Heart right ventricle (tissue), 16 donors: ENCODE measurements around the gene FAM171A1. TPM values are rescaled to one million over a fixed set of nuclear protein-coding genes. Genes with fewer than 3 reads are reported as not detected.

Experiments
- ATAC-seq, 8 donors: fragments of 200-7000 bp; cut with Tn5 transposase; one replicate each; pipeline ENCODE4 v1.9.1; 2020; ENCODE audit warnings: mild to moderate bottlenecking in 8 of 8, moderate library complexity in 8 of 8, moderate number of reproducible peaks in 1 of 8
- DNase-seq, 2 donors: peaks; one replicate each; pipeline ENCODE4 v3.0.0-alpha.2; 2020
- H3K27ac ChIP-seq, 10 donors: fragments of 200-600 bp; sonication (generic) in 2 of 10; one replicate each; pipeline versions ENCODE4 v1.5.0 to v1.8.0; 2020 to 2022; ENCODE audit warnings: mild to moderate bottlenecking in 3 of 10
- H3K27me3 ChIP-seq, 7 donors: fragments of 200-600 bp; one replicate each; pipeline ENCODE4 v1.8.0; 2021 to 2022; ENCODE audit warnings: mild to moderate bottlenecking in 2 of 7
- H3K36me3 ChIP-seq, 9 donors: fragments of 200-600 bp; sonication (generic) in 1 of 9; one replicate each; pipeline versions ENCODE4 v1.5.0 to v1.8.0; 2020 to 2022; ENCODE audit warnings: mild to moderate bottlenecking in 2 of 9
- H3K4me1 ChIP-seq, 9 donors: fragments of 200-600 bp; sonication (generic) in 1 of 9; one replicate each; pipeline versions ENCODE4 v1.5.0 to v1.8.0; 2020 to 2022; ENCODE audit warnings: mild to moderate bottlenecking in 4 of 9
- H3K4me3 ChIP-seq, 10 donors: fragments of 200-600 bp; sonication (generic) in 2 of 10; one replicate each; pipeline versions ENCODE4 v1.5.0 to v1.8.0; 2020 to 2022; ENCODE audit warnings: mild to moderate bottlenecking in 7 of 10, moderate library complexity in 2 of 10
- H3K9me3 ChIP-seq, 11 donors: fragments of 200-600 bp in 10 of 11; sonication (generic) in 2 of 11; one replicate each; pipeline versions ENCODE4 v1.5.0 to v1.8.0; 2013 to 2022; ENCODE audit warnings: mild to moderate bottlenecking in 2 of 11, control low read depth in 1 of 11, moderate library complexity in 1 of 11
- WGBS, 2 donors: extraction: QIAGEN DNeasy Blood & Tissue Kit; methylation state at CpG; one replicate each; pipeline ENCODE4 v1.1.7; 2013; ENCODE audit warnings: inconsistent platforms in 1 of 2; 5-methylcytosine and 5-hydroxymethylcytosine counted together
- intact Hi-C, 10 donors: fragments of 100-400 bp; cut with DNase I; formaldehyde crosslinking; loops; one replicate each; pipeline versions ENCODE4 v1.11.1 to v1.14.2; 2022
- polyA plus RNA-seq, 2 donors: library from polyadenylated mRNA; stranded (reverse); fragments of 200-250 nt; gene quantifications; one replicate each; pipeline ENCODE4 v1.2.3, GENCODE V29; 2013
- total RNA-seq, 10 donors: library from RNA; stranded (reverse); fragmentation: NEBNext Ultra II Directional in 3 of 10; extraction: Animal tissue kit (Norgen Biotek cat#: 25700) in 3 of 10; gene quantifications; one replicate each; pipeline versions ENCODE4 v1.2.1 to v1.2.4, GENCODE V29; 2021 to 2023
- TF ChIP-seq, protein P1 (sequence below), 9 donors: fragments of 200-600 bp; sonication (generic) in 2 of 9; IDR thresholded peaks; one replicate each; pipeline versions ENCODE4 v1.5.0 to v1.8.0; 2021 to 2022; ENCODE audit warnings: antibody characterized with exemption in 9 of 9, mild to moderate bottlenecking in 5 of 9, moderate library complexity in 1 of 9
- donor health status: Arrhythmogenic right ventricular cardiomyopathy.
- donor health status: ischemic (EF 13 %, LVEDD 7.1; RV severe dilation, severe dysfunction).
- donor health status: healthy with polysubstance abuse.
- donor health status: DM: no; HTN: yes; CAD: no.
- donor health status: DM: no; HTN: no; CAD: no.
- donor health status: ischemic (EF 25% LVEDD 6.9; RV normal size, moderate dysfunction).
- donor health status: ischemic (EF 25% LVEDD 5.7; RV mildly dilated, moderate dysfunction).
- donor health status: healthy.
- donor health status: DM: yes; HTN: yes; CAD: no.
- donor health status: Ischemic cardiomyopathy.
- donor health status: ischemic (EF 35%, LVEDD 5.7; RV mildly dilated, moderate dysfunction).
- donor health status: nonischemic (EF 11% LVEDD 7.7; RV severe dilation, severe dysfunction).
- donor health status: DM: yes; HTN: yes; CAD: no.
- donor health status: PGD.
- donor health status: ischemic (EF 29% LVEDD 5.4; RV normal size, mild dysfunction).
- donor health status: nonischemic (EF 23%, LVEDD 6.1; RV moderate dilation, normal function).

FAM171A1 gene
- total and polyA plus RNA-seq, 12 donors, result 3.5 to 10.5 (median 6.8) TPM

GRCh38 chr10:15290671-15291070, 80.4 kb downstream of the FAM171A1 start:
- no peak overlapping the region for H3K4me3 ChIP-seq
- DNase-seq (no peak), ATAC-seq (no peak)
- no peaks in the 10 kb centered on the region for H3K27me3 ChIP-seq
- H3K4me1 ChIP-seq, result peaks cover 0 to 21% (median 13%) of the 10 kb centered on the region in 9 donors
- WGBS, 2 donors, result 79 to 91% methylated on average over 7 of the region's 7 CpGs
- TF ChIP-seq, protein P1, sequence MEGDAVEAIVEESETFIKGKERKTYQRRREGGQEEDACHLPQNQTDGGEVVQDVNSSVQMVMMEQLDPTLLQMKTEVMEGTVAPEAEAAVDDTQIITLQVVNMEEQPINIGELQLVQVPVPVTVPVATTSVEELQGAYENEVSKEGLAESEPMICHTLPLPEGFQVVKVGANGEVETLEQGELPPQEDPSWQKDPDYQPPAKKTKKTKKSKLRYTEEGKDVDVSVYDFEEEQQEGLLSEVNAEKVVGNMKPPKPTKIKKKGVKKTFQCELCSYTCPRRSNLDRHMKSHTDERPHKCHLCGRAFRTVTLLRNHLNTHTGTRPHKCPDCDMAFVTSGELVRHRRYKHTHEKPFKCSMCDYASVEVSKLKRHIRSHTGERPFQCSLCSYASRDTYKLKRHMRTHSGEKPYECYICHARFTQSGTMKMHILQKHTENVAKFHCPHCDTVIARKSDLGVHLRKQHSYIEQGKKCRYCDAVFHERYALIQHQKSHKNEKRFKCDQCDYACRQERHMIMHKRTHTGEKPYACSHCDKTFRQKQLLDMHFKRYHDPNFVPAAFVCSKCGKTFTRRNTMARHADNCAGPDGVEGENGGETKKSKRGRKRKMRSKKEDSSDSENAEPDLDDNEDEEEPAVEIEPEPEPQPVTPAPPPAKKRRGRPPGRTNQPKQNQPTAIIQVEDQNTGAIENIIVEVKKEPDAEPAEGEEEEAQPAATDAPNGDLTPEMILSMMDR (IDR thresholded peaks at IDR 0.05), result no peak
- no peak overlapping the region for H3K27ac ChIP-seq
- no peaks in the 10 kb centered on the region for H3K36me3 ChIP-seq
- intact Hi-C loops, result no loop called here
- H3K9me3 ChIP-seq, result no peaks in the 10 kb centered on the region

DNA sequence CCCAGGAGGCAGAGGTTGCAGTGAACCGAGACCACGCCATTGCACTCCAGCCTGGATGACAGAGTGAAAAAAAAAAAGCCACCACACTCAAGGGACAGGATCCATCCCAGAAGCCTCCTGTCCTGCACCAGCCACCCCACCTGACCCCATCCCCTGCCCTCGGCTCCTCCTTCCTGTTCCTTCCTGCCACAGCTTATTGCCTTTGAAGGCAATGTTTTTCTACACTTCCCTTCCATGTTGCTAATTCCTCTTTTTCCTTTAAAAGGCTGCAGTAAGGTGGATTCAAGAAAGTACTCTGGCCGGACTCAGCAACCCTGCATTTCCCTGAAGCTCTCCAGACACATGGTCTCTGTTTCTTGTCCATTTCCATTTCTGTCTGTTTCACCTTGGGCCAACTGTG, 80.9 kb downstream of the FAM171A1 start:
- 82 to 86% methylated on average over 4 of the region's 4 CpGs for WGBS, 2 donors
- H3K27ac ChIP-seq, result no peak overlapping the region

DNA sequence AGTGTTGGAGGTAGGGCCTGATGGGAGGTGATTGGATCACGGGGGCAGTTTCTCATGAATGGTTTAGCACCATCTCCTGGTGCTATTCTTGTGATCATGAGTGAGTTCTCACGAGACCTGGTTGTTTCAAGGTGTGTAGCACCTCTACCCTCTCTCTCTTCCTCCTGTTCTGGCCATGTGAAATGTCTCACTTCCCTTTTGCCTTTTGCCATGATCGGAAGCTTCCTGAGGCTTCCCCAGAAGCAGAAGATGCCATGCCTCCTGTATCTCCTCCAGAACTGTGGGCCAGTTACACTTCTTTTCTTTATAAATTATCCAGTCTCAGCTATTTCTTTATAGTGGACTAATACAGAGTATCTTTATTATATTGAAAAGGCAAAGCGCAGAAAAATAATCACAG, 90.1 kb downstream of the FAM171A1 start:
- no peaks in the 10 kb centered on the region for H3K27me3 ChIP-seq
- DNase-seq (no peak), ATAC-seq (no peak)
- intact Hi-C loops, result no loop called here
- H3K27ac ChIP-seq, result peak overlapping the region in 4 of 10 donors; percentile 18 to 51 (median 20)
- no peak overlapping the region for H3K4me3 ChIP-seq
- H3K36me3 ChIP-seq, result peaks cover 0 to 30% (median 0%) of the 10 kb centered on the region in 9 donors
- peaks cover 0 to 14% (median 0%) of the 10 kb centered on the region in 9 donors for H3K4me1 ChIP-seq
- TF ChIP-seq, protein P1 (IDR thresholded peaks at IDR 0.05), result no peak
- no peaks in the 10 kb centered on the region for H3K9me3 ChIP-seq
- WGBS, 2 donors, result 64 to 68% methylated on average over 4 of the region's 4 CpGs

More for the DNA sequence above, 80.9 kb downstream of the FAM171A1 start:
- Histone ChIP-seq H3K36me3 (no peaks in the 10 kb centered on the region), H3K27me3 (no peaks in the 10 kb centered on the region), H3K9me3 (no peaks in the 10 kb centered on the region), H3K4me1 (peaks cover 0 to 16% (median 8%) of the 10 kb centered on the region in 9 donors), H3K4me3 (no peak overlapping the region)
- intact Hi-C loops, result no loop called here
- no peak for DNase-seq
- ATAC-seq, result no peak
- TF ChIP-seq, protein P1 (IDR thresholded peaks at IDR 0.05), result no peak

DNA sequence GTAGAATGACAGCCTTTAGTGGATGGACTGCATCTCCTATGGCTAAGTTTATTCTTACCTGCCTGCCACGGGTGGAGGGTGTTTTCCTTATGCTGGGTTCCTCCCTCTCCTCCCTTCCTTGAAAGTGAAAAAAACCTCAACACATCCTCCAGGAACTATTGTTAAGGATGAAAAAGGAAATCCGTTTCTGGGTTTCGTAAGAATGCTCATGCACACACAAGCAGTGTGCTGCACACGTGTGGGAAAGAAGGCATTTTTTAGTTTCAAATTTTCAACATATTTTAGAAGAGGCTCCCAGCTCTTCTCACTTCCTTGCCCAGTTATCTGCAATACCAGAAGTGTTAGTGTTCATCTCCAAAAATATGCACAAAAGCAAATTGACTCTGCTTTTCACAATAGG, 90.6 kb downstream of the FAM171A1 start:
- DNase-seq (no peak), ATAC-seq (peak in 4 of 8 donors; percentile 39 to 55 (median 48))
- H3K36me3 ChIP-seq, result peaks cover 0 to 30% (median 0%) of the 10 kb centered on the region in 9 donors

More for the DNA sequence above, 90.6 kb downstream of the FAM171A1 start:
- TF ChIP-seq, protein P1 (IDR thresholded peaks at IDR 0.05), result no peak
- Histone ChIP-seq H3K4me1 (peaks cover 0 to 14% (median 0%) of the 10 kb centered on the region in 9 donors), H3K27ac (peak overlapping the region in 4 of 10 donors; percentile 18 to 51 (median 20)), H3K4me3 (no peak overlapping the region), H3K9me3 (no peaks in the 10 kb centered on the region), H3K27me3 (no peaks in the 10 kb centered on the region)
- 59 to 60% methylated on average over 4 of the region's 4 CpGs for WGBS, 2 donors
- intact Hi-C loops, result no loop called here
